ENCODE data around the gene XPOT. TPM values are rescaled to one million over a fixed set of nuclear protein-coding genes. Genes with fewer than 3 reads are reported as not detected.

Gene XPOT
- total and polyA plus RNA-seq, 9 donors, result 13.2 to 170 (median 33.8) TPM

- Histone ChIP-seq H3K27me3 (no peaks in the 10 kb centered on the region), H3K4me3 (no peak overlapping the region), H3K27ac (no peak overlapping the region), H3K36me3 (no peaks in the 10 kb centered on the region), H3K4me1 (ENCODE audit: insufficient read depth) (no peaks in the 10 kb centered on the region), H3K9me3 (no peaks in the 10 kb centered on the region)
- no peak for DNase-seq
- 28 to 39% (median 36%) methylated on average over 1 of the region's 1 CpG for WGBS, 3 donors
- intact Hi-C loops (cut with DNase I), result no loop called here
- TF ChIP-seq CTCF (IDR thresholded peaks at IDR 0.05), result no peak
- TF ChIP-seq POLR2A (IDR thresholded peaks at IDR 0.05), result no peak
- TF ChIP-seq EP300 (IDR thresholded peaks at IDR 0.05), result no peak
Measured at GRCh38 chr12:64427988-64428387, 23.8 kb downstream of the XPOT start.

- TF ChIP-seq CTCF (IDR thresholded peaks at IDR 0.05), result no peak
- no peak for TF ChIP-seq POLR2A (IDR thresholded peaks at IDR 0.05)
- no peak for TF ChIP-seq EP300 (IDR thresholded peaks at IDR 0.05)
- no peak for DNase-seq
- Histone ChIP-seq H3K4me3 (no peak overlapping the region), H3K4me1 (ENCODE audit: insufficient read depth) (no peaks in the 10 kb centered on the region), H3K9me3 (no peaks in the 10 kb centered on the region), H3K27me3 (no peaks in the 10 kb centered on the region), H3K36me3 (no peaks in the 10 kb centered on the region), H3K27ac (no peak overlapping the region)
- intact Hi-C loops (cut with DNase I), result no loop called here
- 91 to 93% (median 92%) methylated on average over 4 of the region's 4 CpGs for WGBS, 3 donors
Measured at GRCh38 chr12:64428956-64429355, 24.8 kb downstream of the XPOT start.

DNA sequence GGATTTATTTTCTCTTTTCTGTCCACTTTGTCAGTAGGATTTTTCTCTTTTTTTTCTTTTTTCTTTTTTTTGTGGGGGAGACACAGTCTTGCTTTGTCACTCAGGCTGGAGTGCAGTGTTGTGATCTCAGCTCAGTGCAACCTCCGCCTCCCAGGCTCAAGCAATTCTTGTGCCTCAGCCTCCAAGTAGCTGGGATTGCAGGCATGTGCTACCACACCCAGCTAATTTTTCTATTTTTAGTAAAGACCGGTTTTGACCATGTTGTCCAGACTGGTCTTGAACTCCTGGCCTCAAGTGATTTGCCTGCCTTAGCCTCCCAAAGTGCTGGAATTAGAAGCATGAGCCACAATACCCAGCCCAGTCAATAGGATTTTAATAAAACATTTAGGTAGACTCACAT, 26.7 kb downstream of the XPOT start:
- no peak for TF ChIP-seq POLR2A (IDR thresholded peaks at IDR 0.05)
- TF ChIP-seq CTCF (IDR thresholded peaks at IDR 0.05), result no peak
- no peak for TF ChIP-seq EP300 (IDR thresholded peaks at IDR 0.05)
- intact Hi-C loops (cut with DNase I), result no loop called here
- H3K36me3 ChIP-seq, result no peaks in the 10 kb centered on the region
- no peaks in the 10 kb centered on the region for H3K27me3 ChIP-seq
- 61 to 80% (median 68%) methylated on average over 2 of the region's 2 CpGs for WGBS, 3 donors
- DNase-seq, result no peak
- H3K27ac ChIP-seq, result no peak overlapping the region
- H3K4me1 ChIP-seq (ENCODE audit: insufficient read depth), result no peaks in the 10 kb centered on the region
- H3K9me3 ChIP-seq, result no peaks in the 10 kb centered on the region
- no peak overlapping the region for H3K4me3 ChIP-seq

- H3K4me1 ChIP-seq (ENCODE audit: insufficient read depth), result no peaks in the 10 kb centered on the region
- H3K27me3 ChIP-seq, result no peaks in the 10 kb centered on the region
- no peak overlapping the region for H3K27ac ChIP-seq
- 94 to 96% (median 94%) methylated on average over 4 of the region's 4 CpGs for WGBS, 3 donors
- intact Hi-C loops (cut with DNase I), result no loop called here
- no peak for DNase-seq
- H3K36me3 ChIP-seq, result no peaks in the 10 kb centered on the region
- no peak overlapping the region for H3K4me3 ChIP-seq
- no peaks in the 10 kb centered on the region for H3K9me3 ChIP-seq
- TF ChIP-seq POLR2A (IDR thresholded peaks at IDR 0.05) (no peak), CTCF (IDR thresholded peaks at IDR 0.05) (no peak), EP300 (IDR thresholded peaks at IDR 0.05) (no peak)
Measured at GRCh38 chr12:64431791-64432190, 27.6 kb downstream of the XPOT start.

DNA sequence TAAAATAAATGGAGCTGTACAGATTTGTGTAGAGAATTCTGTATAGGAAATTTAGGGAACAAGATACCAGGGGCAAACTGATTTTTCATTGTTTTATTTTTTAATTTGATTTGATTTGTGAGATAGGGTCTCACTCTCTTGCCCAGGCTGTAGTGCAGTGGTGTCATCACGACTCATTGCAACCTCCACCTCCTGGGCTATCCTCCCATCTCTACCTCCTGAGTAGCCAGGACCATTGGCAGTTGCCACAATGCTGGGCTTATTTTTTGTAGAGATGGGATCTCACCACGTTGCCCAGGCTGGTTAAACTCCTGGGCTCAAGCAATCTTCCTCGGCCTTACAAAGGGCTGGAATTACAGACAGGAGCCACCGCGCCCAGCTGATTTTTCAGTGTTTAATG, 29.7 kb downstream of the XPOT start:
- Histone ChIP-seq H3K4me1 (ENCODE audit: insufficient read depth) (no peaks in the 10 kb centered on the region), H3K27me3 (no peaks in the 10 kb centered on the region), H3K9me3 (no peaks in the 10 kb centered on the region), H3K36me3 (no peaks in the 10 kb centered on the region), H3K27ac (no peak overlapping the region), H3K4me3 (no peak overlapping the region)
- DNase-seq, result no peak
- TF ChIP-seq CTCF (IDR thresholded peaks at IDR 0.05) (no peak), EP300 (IDR thresholded peaks at IDR 0.05) (no peak), POLR2A (IDR thresholded peaks at IDR 0.05) (no peak)
- intact Hi-C loops (cut with DNase I), result no loop called here
- 90 to 94% (median 92%) methylated on average over 5 of the region's 5 CpGs for WGBS, 3 donors

Data from ovary (tissue), 9 donors.